SK-N-SH (cell line): Measurements from ENCODE around the gene SAMD4B.
"Not testable (repeated sequence)": the region's sequence is repeated elsewhere in the genome, so short reads cannot be mapped to it uniquely, and the experiment has no call there.

Experiments
- FOXJ3 ChIP-seq: sonication (generic); formaldehyde crosslinking; IDR thresholded peaks from 2 replicates; pipeline ENCODE4 v1.5.1; 2020; ENCODE audit warnings: mild to moderate bottlenecking, missing genetic modification reagents
- GABPA ChIP-seq: IDR thresholded peaks from 2 replicates; pipeline ENCODE4 v1.4.0; 2012; ENCODE audit warnings: low read depth, mild to moderate bottlenecking
- GATA2 ChIP-seq: sonication (generic); formaldehyde crosslinking; IDR thresholded peaks from 2 replicates; pipeline ENCODE4 v1.5.0; 2020; ENCODE audit warnings: mild to moderate bottlenecking, missing genetic modification reagents
- TF ChIP-seq, protein P1 (sequence below): fragments of 200-600 bp; sonication (generic); IDR thresholded peaks from 2 replicates; pipeline ENCODE4 v1.6.1; 2017; ENCODE audit warnings: antibody characterized with exemption, mild to moderate bottlenecking, moderate library complexity
- TF ChIP-seq, protein P2 (sequence below): IDR thresholded peaks from 2 replicates; pipeline ENCODE4 v1.6.1; 2012; ENCODE audit warnings: mild to moderate bottlenecking, low read depth, low read length, moderate library complexity
- TF ChIP-seq, protein P3 (sequence below): IDR thresholded peaks from 2 replicates; pipeline ENCODE4 v1.4.0; 2012; ENCODE audit warnings: low read depth

DNA sequence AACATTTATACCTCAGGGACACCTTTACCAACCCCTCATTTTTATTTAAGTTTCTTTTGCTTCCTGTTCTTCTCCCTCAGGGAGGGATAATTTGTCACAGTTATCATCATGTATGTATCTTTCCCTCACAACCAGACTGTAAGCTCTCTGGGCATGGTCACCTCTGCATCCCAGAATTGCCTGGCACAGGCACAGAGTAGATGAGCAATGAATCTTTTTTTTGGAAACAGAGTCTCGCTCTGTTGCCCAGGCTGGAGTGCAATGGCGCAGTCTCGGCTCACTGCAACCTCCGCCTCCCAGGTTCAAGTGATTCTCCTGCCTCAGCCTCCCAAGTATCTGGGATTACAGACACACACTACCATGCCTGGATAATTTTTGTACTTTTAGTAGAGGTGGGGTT lies 37.1 kb downstream of the SAMD4B start:
- not testable (repeated sequence) for TF ChIP-seq GATA2 (CRISPR knock-in tag); FOXJ3; GABPA
- TF ChIP-seq, protein P1, sequence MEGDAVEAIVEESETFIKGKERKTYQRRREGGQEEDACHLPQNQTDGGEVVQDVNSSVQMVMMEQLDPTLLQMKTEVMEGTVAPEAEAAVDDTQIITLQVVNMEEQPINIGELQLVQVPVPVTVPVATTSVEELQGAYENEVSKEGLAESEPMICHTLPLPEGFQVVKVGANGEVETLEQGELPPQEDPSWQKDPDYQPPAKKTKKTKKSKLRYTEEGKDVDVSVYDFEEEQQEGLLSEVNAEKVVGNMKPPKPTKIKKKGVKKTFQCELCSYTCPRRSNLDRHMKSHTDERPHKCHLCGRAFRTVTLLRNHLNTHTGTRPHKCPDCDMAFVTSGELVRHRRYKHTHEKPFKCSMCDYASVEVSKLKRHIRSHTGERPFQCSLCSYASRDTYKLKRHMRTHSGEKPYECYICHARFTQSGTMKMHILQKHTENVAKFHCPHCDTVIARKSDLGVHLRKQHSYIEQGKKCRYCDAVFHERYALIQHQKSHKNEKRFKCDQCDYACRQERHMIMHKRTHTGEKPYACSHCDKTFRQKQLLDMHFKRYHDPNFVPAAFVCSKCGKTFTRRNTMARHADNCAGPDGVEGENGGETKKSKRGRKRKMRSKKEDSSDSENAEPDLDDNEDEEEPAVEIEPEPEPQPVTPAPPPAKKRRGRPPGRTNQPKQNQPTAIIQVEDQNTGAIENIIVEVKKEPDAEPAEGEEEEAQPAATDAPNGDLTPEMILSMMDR: not testable (repeated sequence)
- TF ChIP-seq, protein P2, sequence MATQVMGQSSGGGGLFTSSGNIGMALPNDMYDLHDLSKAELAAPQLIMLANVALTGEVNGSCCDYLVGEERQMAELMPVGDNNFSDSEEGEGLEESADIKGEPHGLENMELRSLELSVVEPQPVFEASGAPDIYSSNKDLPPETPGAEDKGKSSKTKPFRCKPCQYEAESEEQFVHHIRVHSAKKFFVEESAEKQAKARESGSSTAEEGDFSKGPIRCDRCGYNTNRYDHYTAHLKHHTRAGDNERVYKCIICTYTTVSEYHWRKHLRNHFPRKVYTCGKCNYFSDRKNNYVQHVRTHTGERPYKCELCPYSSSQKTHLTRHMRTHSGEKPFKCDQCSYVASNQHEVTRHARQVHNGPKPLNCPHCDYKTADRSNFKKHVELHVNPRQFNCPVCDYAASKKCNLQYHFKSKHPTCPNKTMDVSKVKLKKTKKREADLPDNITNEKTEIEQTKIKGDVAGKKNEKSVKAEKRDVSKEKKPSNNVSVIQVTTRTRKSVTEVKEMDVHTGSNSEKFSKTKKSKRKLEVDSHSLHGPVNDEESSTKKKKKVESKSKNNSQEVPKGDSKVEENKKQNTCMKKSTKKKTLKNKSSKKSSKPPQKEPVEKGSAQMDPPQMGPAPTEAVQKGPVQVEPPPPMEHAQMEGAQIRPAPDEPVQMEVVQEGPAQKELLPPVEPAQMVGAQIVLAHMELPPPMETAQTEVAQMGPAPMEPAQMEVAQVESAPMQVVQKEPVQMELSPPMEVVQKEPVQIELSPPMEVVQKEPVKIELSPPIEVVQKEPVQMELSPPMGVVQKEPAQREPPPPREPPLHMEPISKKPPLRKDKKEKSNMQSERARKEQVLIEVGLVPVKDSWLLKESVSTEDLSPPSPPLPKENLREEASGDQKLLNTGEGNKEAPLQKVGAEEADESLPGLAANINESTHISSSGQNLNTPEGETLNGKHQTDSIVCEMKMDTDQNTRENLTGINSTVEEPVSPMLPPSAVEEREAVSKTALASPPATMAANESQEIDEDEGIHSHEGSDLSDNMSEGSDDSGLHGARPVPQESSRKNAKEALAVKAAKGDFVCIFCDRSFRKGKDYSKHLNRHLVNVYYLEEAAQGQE: not testable (repeated sequence)
- TF ChIP-seq, protein P3, sequence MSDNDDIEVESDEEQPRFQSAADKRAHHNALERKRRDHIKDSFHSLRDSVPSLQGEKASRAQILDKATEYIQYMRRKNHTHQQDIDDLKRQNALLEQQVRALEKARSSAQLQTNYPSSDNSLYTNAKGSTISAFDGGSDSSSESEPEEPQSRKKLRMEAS: not testable (repeated sequence)
